ENCODE data around the gene MYO10. TPM values are rescaled to one million over a fixed set of nuclear protein-coding genes. Genes with fewer than 3 reads are reported as not detected.

Gene MYO10
- total and polyA plus RNA-seq, 2 experiments from 2014 or later, result 119 to 276 TPM

GRCh38 chr5:16750445-16750844 is 185.6 kb downstream of the MYO10 start:
- H3K4me3 Mint-ChIP-seq, result no peak overlapping the region
- Histone ChIP-seq H3K4me3 (no peak overlapping the region), H3K27me3 (ENCODE audit: insufficient read depth) (no peaks in the 10 kb centered on the region), H3K4me2 (0 out of 2 replicates have a peak overlapping the region, but pooled peaks have one; percentile 22), H3K27ac (ENCODE audit: low read depth) (peak overlapping the region; percentile 39; the same call in 1 of the 2 replicates), H3K9me2 (ENCODE audit: insufficient read depth) (no peaks in the 10 kb centered on the region), H3K36me3 (ENCODE audit: insufficient read depth) (no peaks in the 10 kb centered on the region), H3F3A (replicated peaks; ENCODE audit: low read depth) (peaks cover 3% of the 10 kb centered on the region; the same call in 1 of the 2 replicates), H4K20me1 (replicated peaks; ENCODE audit: insufficient read depth) (no peaks in the 10 kb centered on the region), H3K4me1 (ENCODE audit: insufficient read depth) (peaks cover 62% of the 10 kb centered on the region), H2AFZ (no peak overlapping the region), H3K79me2 (replicated peaks; ENCODE audit: insufficient read depth) (no peaks in the 10 kb centered on the region)
- H3K27me3 Mint-ChIP-seq (ENCODE audit: insufficient read depth, low read depth, poor library complexity), result peaks cover 5% of the 10 kb centered on the region
- ATAC-seq (no peak), DNase-seq (ENCODE audit: low spot score) (no peak)
- no peaks in the 10 kb centered on the region for H3K9me3 Mint-ChIP-seq
- no peak for TF ChIP-seq EZH2phosphoT487 (IDR thresholded peaks at IDR 0.05; ENCODE audit: unreplicated experiment)
- no peak for TF ChIP-seq ZNF462 (CRISPR knock-in tag; IDR thresholded peaks at IDR 0.05)
- no peak for TF ChIP-seq ZNF114 (CRISPR knock-in tag; IDR thresholded peaks at IDR 0.05)
- TF ChIP-seq JUNB (IDR thresholded peaks at IDR 0.05; ENCODE audit: unreplicated experiment), result no peak
- TF ChIP-seq CREB1 (CRISPR knock-in tag; IDR thresholded peaks at IDR 0.05; ENCODE audit: low read depth), result no peak
- no peak for TF ChIP-seq ETS1 (IDR thresholded peaks at IDR 0.05)
- TF ChIP-seq NANOG (IDR thresholded peaks at IDR 0.05; ENCODE audit: borderline replicate concordance), result no peak
- TF ChIP-seq REST (IDR thresholded peaks at IDR 0.05; ENCODE audit: unreplicated experiment), result no peak
- TF ChIP-seq CTCF (conservative IDR thresholded peaks at IDR 0.05; ENCODE audit: low read depth in 2 of 2), result no peak
- TF ChIP-seq EZH2 (IDR thresholded peaks at IDR 0.05; ENCODE audit: low read depth, unreplicated experiment), result no peak
- no peak for TF ChIP-seq STAT1 (IDR thresholded peaks at IDR 0.05; ENCODE audit: unreplicated experiment)
- no peak for TF ChIP-seq ZNF331 (CRISPR knock-in tag; IDR thresholded peaks at IDR 0.05; ENCODE audit: low read depth)
- H3K4me1 Mint-ChIP-seq, result peaks cover 48% of the 10 kb centered on the region
- H3K36me3 Mint-ChIP-seq (ENCODE audit: low read depth), result peaks cover 20% of the 10 kb centered on the region; the same call in 2 of the 3 replicates
- no peak overlapping the region for H3K27ac Mint-ChIP-seq

Data from GM23338 (cell line).